Stimulated activated CD8-positive, alpha-beta memory T cell treated with anti-CD3 and anti-CD28 coated beads, Interleukin-15, amount 100 ng/mL, for 24 hours (primary cell): ENCODE data around the gene CTTNBP2NL.

Source experiments
- DNase-seq: peaks from one replicate; pipeline ENCODE4 v3.0.0-alpha.2; 2020; ENCODE audit warnings: low read depth

The CTTNBP2NL gene

GRCh38 chr1:112507336-112507735, 111.3 kb downstream of the CTTNBP2NL start:
- DNase-seq, result no peak

- no peak for DNase-seq
Measured at GRCh38 chr1:112507921-112508277, 111.9 kb downstream of the CTTNBP2NL start.

GRCh38 chr1:112508278-112509004, 112.4 kb downstream of the CTTNBP2NL start, which contains the start of gene WNT2B:
Gene WNT2B (plus strand): TSS chr1:112508965. CDS start chr1:112509263, 298 bp downstream.
- DNase-seq, result no peak

- DNase-seq, result no peak
Measured at GRCh38 chr1:112509005-112509659, 113.1 kb downstream of the CTTNBP2NL start.

GRCh38 chr1:112509660-112510178, 113.7 kb downstream of the CTTNBP2NL start:
- no peak for DNase-seq

GRCh38 chr1:112510340-112510739, 114.3 kb downstream of the CTTNBP2NL start:
- DNase-seq, result no peak
